ENCODE data around the gene MYPOP.

DNA sequence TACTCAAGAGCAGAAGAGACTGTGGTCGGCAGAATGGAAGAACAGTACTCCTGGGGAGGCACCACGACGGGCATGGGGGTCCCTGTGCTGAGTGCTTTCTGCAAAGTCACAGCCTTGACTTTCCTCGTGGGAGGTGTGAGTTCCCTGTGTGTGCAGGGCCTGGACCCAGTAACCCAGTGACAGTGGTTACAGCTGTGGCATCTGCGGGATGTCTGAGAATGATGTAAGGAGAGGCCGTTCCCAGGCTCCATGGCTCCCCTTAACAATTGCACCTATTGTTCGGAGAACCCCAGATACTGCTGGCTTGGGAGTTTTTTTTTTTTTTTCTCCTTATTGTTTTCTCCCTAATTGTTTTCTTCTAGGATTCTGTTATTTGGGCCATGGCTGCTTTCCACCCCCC lies 17.3 kb upstream of the MYPOP start:
- TF ChIP-seq, protein P1, sequence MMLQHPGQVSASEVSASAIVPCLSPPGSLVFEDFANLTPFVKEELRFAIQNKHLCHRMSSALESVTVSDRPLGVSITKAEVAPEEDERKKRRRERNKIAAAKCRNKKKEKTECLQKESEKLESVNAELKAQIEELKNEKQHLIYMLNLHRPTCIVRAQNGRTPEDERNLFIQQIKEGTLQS (IDR thresholded peaks at IDR 0.05), result no peak
- TF ChIP-seq, protein P2, sequence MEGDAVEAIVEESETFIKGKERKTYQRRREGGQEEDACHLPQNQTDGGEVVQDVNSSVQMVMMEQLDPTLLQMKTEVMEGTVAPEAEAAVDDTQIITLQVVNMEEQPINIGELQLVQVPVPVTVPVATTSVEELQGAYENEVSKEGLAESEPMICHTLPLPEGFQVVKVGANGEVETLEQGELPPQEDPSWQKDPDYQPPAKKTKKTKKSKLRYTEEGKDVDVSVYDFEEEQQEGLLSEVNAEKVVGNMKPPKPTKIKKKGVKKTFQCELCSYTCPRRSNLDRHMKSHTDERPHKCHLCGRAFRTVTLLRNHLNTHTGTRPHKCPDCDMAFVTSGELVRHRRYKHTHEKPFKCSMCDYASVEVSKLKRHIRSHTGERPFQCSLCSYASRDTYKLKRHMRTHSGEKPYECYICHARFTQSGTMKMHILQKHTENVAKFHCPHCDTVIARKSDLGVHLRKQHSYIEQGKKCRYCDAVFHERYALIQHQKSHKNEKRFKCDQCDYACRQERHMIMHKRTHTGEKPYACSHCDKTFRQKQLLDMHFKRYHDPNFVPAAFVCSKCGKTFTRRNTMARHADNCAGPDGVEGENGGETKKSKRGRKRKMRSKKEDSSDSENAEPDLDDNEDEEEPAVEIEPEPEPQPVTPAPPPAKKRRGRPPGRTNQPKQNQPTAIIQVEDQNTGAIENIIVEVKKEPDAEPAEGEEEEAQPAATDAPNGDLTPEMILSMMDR (IDR thresholded peaks at IDR 0.05 in 2 of 3, conservative IDR thresholded peaks at IDR 0.05 in 1 of 3; ENCODE audit: borderline replicate concordance in 1 of 3, insufficient read depth in 1 of 3, low read depth in 2 of 3, low read length in 2 of 3), result no peak
- TF ChIP-seq CEBPB (IDR thresholded peaks at IDR 0.05; ENCODE audit: low read depth) (no peak), JUND (IDR thresholded peaks at IDR 0.05) (no peak), ZFX (IDR thresholded peaks at IDR 0.05) (no peak), EZH2 (IDR thresholded peaks at IDR 0.05) (no peak), SIN3A (IDR thresholded peaks at IDR 0.05; ENCODE audit: low read depth) (no peak), POLR2A (IDR thresholded peaks at IDR 0.05; ENCODE audit: borderline replicate concordance, extremely low read depth, insufficient read depth, insufficient read length) (no peak), POLR2AphosphoS5 (IDR thresholded peaks at IDR 0.05; ENCODE audit: low read depth, low read length) (no peak), SP1 (IDR thresholded peaks at IDR 0.05; ENCODE audit: low read depth) (no peak), RAD21 (IDR thresholded peaks at IDR 0.05; ENCODE audit: low read depth) (no peak)
- TF ChIP-seq, protein P3, sequence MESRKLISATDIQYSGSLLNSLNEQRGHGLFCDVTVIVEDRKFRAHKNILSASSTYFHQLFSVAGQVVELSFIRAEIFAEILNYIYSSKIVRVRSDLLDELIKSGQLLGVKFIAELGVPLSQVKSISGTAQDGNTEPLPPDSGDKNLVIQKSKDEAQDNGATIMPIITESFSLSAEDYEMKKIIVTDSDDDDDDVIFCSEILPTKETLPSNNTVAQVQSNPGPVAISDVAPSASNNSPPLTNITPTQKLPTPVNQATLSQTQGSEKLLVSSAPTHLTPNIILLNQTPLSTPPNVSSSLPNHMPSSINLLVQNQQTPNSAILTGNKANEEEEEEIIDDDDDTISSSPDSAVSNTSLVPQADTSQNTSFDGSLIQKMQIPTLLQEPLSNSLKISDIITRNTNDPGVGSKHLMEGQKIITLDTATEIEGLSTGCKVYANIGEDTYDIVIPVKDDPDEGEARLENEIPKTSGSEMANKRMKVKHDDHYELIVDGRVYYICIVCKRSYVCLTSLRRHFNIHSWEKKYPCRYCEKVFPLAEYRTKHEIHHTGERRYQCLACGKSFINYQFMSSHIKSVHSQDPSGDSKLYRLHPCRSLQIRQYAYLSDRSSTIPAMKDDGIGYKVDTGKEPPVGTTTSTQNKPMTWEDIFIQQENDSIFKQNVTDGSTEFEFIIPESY (IDR thresholded peaks at IDR 0.05; ENCODE audit: extremely low read depth, insufficient replicate concordance, low read length), result no peak
